HCT116 (cell line): ENCODE data around the gene TTC21B. TPM values are rescaled to one million over a fixed set of nuclear protein-coding genes. Genes with fewer than 3 reads are reported as not detected.

Source experiments
- ATAC-seq: fragments of 200-7000 bp; cut with Tn5 transposase; 2 replicates; pipeline ENCODE4 v1.9.1; 2020; ENCODE audit warnings: mild to moderate bottlenecking, moderate library complexity
- BruUV-seq: library from RNA; stranded (reverse); fragments of 400-500 nt; replicated peaks from 2 replicates; lab custom pipeline; 2021; lab: Mats Ljungman, UMichigan
- CTCF ChIA-PET: fragments of 300-600 bp; sonication (Branson Sonifier 250); formaldehyde crosslinking; loops from one replicate; lab custom pipeline; 2021; ENCODE audit warnings: antibody characterized with exemption; lab: Charles Lee
- POLR2A ChIA-PET: fragments of 300-600, 350-600 bp; sonication (Branson Sonifier 250); formaldehyde crosslinking; loops from one replicate; lab custom pipeline; 2021; ENCODE audit warnings: antibody characterized with exemption; lab: Charles Lee
- RAD21 ChIA-PET, 2 experiments: fragments of 300-600 bp; sonication (Branson Sonifier 250); formaldehyde crosslinking; loops; one replicate each; lab custom pipeline; 2023; ENCODE audit warnings: low total read pairs in 2 of 2; ENCODE audit not compliant: uncharacterized antibody in 2 of 2, unreplicated experiment in 2 of 2, low non-redundant PET in 1 of 2; lab: Charles Lee
- DNase-seq: peaks from one replicate; pipeline ENCODE4 v3.0.0-alpha.2; 2010; ENCODE audit warnings: low read depth, low spot score
- H2AFZ ChIP-seq: fragments of 200-600 bp; shearing (Covaris generic), sonication (generic); 2 replicates; pipeline ENCODE4 v1.6.1; 2017; ENCODE audit warnings: low read depth, mixed run types, mixed read lengths, antibody characterized with exemption, low read length; ENCODE audit not compliant: poor library complexity, severe bottlenecking
- H3K27ac ChIP-seq: 2 replicates; pipeline ENCODE4 v1.5.1; 2012; ENCODE audit warnings: low read depth, low read length
- H3K27me3 ChIP-seq: fragments of 200-600 bp; sonication (generic); 2 replicates; pipeline ENCODE4 v1.6.1; 2016; ENCODE audit warnings: mixed run types, low read length, mixed read lengths; ENCODE audit not compliant: insufficient read depth
- H3K36me3 ChIP-seq, 2 experiments: fragments of 200-500 bp in 1 of 2; fragments of 200-600 bp in 1 of 2; sonication (Bioruptor generic) in 1 of 2; sonication (generic) in 1 of 2; 2 replicates each; pipeline versions ENCODE4 v1.5.1 to v1.6.1; 2014 to 2016; ENCODE audit warnings: low read length in 2 of 2, inconsistent platforms in 1 of 2, mixed read lengths in 1 of 2, mixed run types in 1 of 2; ENCODE audit not compliant: insufficient read depth in 2 of 2, control insufficient read depth in 1 of 2
- H3K4me1 ChIP-seq, 2 experiments: fragments of 200-600 bp in 1 of 2; sonication (generic) in 1 of 2; 2 replicates each; pipeline versions ENCODE4 v1.5.1 to v1.6.1; 2012 to 2017; ENCODE audit warnings: low read length in 2 of 2, inconsistent platforms in 1 of 2, mild to moderate bottlenecking in 1 of 2, mixed read lengths in 1 of 2, mixed run types in 1 of 2, moderate library complexity in 1 of 2; ENCODE audit not compliant: insufficient read depth in 2 of 2, control insufficient read depth in 1 of 2
- H3K4me2 ChIP-seq: fragments of 200-600 bp; sonication (generic); 2 replicates; pipeline ENCODE4 v1.6.1; 2017; ENCODE audit warnings: mixed run types, low read length, mixed read lengths
- H3K4me3 ChIP-seq, 2 experiments: fragments of 200-600 bp in 1 of 2; sonication (generic) in 1 of 2; replicated peaks in 1 of 2; 2 replicates each; pipeline ENCODE4 v1.5.1; 2011 to 2016; ENCODE audit warnings: low read length in 2 of 2, control low read depth in 1 of 2, low read depth in 1 of 2, mild to moderate bottlenecking in 1 of 2, mixed read lengths in 1 of 2, mixed run types in 1 of 2
- H3K79me2 ChIP-seq: fragments of 200-600 bp; sonication (generic); 2 replicates; pipeline ENCODE4 v1.6.1; 2017; ENCODE audit warnings: mild to moderate bottlenecking, mixed run types, low read length, moderate library complexity, mixed read lengths; ENCODE audit not compliant: insufficient read depth
- H3K9ac ChIP-seq: fragments of 200-600 bp; sonication (generic); 2 replicates; pipeline ENCODE4 v1.6.1; 2016; ENCODE audit warnings: low read length, mixed read lengths
- H3K9me2 ChIP-seq: fragments of 200-600 bp; sonication (generic), shearing (Covaris generic); 2 replicates; pipeline ENCODE4 v1.6.1; 2017; ENCODE audit warnings: mixed run types, mild to moderate bottlenecking, moderate library complexity; ENCODE audit not compliant: insufficient read depth
- H3K9me3 ChIP-seq, 2 experiments: fragments of 200-500 bp in 1 of 2; fragments of 200-600 bp in 1 of 2; sonication (Bioruptor generic) in 1 of 2; sonication (generic) in 1 of 2; 2 replicates each; pipeline ENCODE4 v1.6.1; 2014 to 2017; ENCODE audit warnings: low read length in 2 of 2, mixed read lengths in 2 of 2, inconsistent platforms in 1 of 2, low read depth in 1 of 2, mild to moderate bottlenecking in 1 of 2, mixed run types in 1 of 2, moderate library complexity in 1 of 2; ENCODE audit not compliant: control insufficient read depth in 1 of 2, insufficient read depth in 1 of 2
- H4K20me1 ChIP-seq: fragments of 200-600 bp; sonication (generic), shearing (Covaris generic); 2 replicates; pipeline ENCODE4 v1.6.1; 2017; ENCODE audit warnings: mixed run types, mild to moderate bottlenecking, moderate library complexity; ENCODE audit not compliant: insufficient read depth
- ELF1 ChIP-seq: IDR thresholded peaks from 2 replicates; pipeline ENCODE4 v1.6.1; 2012; ENCODE audit warnings: low read depth, borderline replicate concordance
- JUND ChIP-seq: IDR thresholded peaks from 2 replicates; pipeline ENCODE4 v1.6.1; 2012
- SP1 ChIP-seq: IDR thresholded peaks from 2 replicates; pipeline ENCODE4 v1.6.1; 2012; ENCODE audit warnings: low read depth
- TCF7L2 ChIP-seq: IDR thresholded peaks from 2 replicates; pipeline ENCODE4 v1.7.0; 2011; ENCODE audit warnings: borderline replicate concordance, inconsistent platforms; ENCODE audit not compliant: insufficient read depth, insufficient read length; ENCODE audit errors: extremely low read depth
- ZFX ChIP-seq: fragments of 450-650 bp; IDR thresholded peaks from 2 replicates; pipeline ENCODE4 v1.6.1; 2017
- ZNF274 ChIP-seq: fragments of 200-500 bp; sonication (Bioruptor generic); IDR thresholded peaks from 2 replicates; pipeline ENCODE4 v1.6.1; 2014; ENCODE audit warnings: mild to moderate bottlenecking, low read depth, low read length, inconsistent platforms
- intact Hi-C: fragments of 100-400 bp; cut with micrococcal nuclease; formaldehyde crosslinking; loops from 2 replicates; pipeline ENCODE4 v1.10.0; 2022
- total RNA-seq: library from RNA; stranded (reverse); gene quantifications from one replicate; pipeline ENCODE4 v1.2.1, GENCODE V29; 2021; ENCODE audit not compliant: unreplicated experiment
- TF ChIP-seq, protein P1 (sequence below), 3 experiments: fragments of 200-600 bp in 1 of 3; sonication (generic) in 1 of 3; IDR thresholded peaks in 2 of 3; conservative IDR thresholded peaks in 1 of 3; 2 replicates each; pipeline ENCODE4 v1.5.1; 2012 to 2017; ENCODE audit warnings: low read depth in 2 of 3, low read length in 2 of 3, antibody characterized with exemption in 1 of 3, borderline replicate concordance in 1 of 3, control low read depth in 1 of 3, mild to moderate bottlenecking in 1 of 3, mixed read lengths in 1 of 3, mixed run types in 1 of 3, moderate library complexity in 1 of 3; ENCODE audit not compliant: insufficient read depth in 1 of 3
- TF ChIP-seq, protein P2 (sequence below): IDR thresholded peaks from 2 replicates; pipeline ENCODE4 v1.6.1; 2012
- TF ChIP-seq, protein P3 (sequence below): IDR thresholded peaks from 2 replicates; pipeline ENCODE4 v1.6.1; 2012; ENCODE audit warnings: low read depth
- TF ChIP-seq, protein P4 (sequence below): IDR thresholded peaks from 2 replicates; pipeline ENCODE4 v1.6.1; 2012

TTC21B gene
- total RNA-seq, 1 experiment from 2014 or later: 12.2 TPM

DNA sequence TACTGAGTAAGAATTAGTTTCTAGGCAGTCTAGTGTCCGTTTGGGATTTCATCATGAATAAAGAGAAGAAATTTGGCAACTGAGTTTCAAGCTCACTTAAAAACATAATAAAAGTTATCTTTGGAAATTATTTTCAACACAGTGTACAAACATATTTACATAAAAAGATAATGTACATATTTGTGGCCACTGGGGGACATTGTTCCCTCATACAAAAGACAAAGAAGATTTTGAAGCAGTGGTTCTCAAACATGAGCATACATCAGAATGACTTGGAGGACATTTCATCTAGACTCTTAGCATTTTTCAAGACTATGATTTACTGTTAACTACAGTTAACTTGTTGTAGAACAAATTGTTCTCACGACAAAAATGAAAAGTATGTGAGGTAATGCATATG is 15.7 kb upstream of the TTC21B start:
- RAD21 ChIA-PET: no interaction called here
- POLR2A ChIA-PET: no interaction called here
- H3K9ac ChIP-seq: no peak overlapping the region
- H3K4me3 ChIP-seq: no peak overlapping the region
- no peaks in the 10 kb centered on the region for H3K9me2 ChIP-seq
- intact Hi-C loops: no loop called here
- H3K27me3 ChIP-seq: peaks cover 18% of the 10 kb centered on the region; the same call in 1 of the 2 replicates
- H3K4me2 ChIP-seq: no peak overlapping the region
- no TSS peak for BruUV-seq
- H3K36me3 ChIP-seq: no peaks in the 10 kb centered on the region
- H2AFZ ChIP-seq: no peak overlapping the region
- TF ChIP-seq, protein P1, sequence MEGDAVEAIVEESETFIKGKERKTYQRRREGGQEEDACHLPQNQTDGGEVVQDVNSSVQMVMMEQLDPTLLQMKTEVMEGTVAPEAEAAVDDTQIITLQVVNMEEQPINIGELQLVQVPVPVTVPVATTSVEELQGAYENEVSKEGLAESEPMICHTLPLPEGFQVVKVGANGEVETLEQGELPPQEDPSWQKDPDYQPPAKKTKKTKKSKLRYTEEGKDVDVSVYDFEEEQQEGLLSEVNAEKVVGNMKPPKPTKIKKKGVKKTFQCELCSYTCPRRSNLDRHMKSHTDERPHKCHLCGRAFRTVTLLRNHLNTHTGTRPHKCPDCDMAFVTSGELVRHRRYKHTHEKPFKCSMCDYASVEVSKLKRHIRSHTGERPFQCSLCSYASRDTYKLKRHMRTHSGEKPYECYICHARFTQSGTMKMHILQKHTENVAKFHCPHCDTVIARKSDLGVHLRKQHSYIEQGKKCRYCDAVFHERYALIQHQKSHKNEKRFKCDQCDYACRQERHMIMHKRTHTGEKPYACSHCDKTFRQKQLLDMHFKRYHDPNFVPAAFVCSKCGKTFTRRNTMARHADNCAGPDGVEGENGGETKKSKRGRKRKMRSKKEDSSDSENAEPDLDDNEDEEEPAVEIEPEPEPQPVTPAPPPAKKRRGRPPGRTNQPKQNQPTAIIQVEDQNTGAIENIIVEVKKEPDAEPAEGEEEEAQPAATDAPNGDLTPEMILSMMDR (IDR thresholded peaks at IDR 0.05 in 2 of 3, conservative IDR thresholded peaks at IDR 0.05 in 1 of 3; ENCODE audit: borderline replicate concordance in 1 of 3, insufficient read depth in 1 of 3, low read depth in 2 of 3, low read length in 2 of 3): 0 out of 6 replicates have a peak, but pooled peaks of 1 of the 3 experiments have one; percentile 10
- TF ChIP-seq, protein P2, sequence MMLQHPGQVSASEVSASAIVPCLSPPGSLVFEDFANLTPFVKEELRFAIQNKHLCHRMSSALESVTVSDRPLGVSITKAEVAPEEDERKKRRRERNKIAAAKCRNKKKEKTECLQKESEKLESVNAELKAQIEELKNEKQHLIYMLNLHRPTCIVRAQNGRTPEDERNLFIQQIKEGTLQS: no peak
- H3K27ac ChIP-seq: no peak overlapping the region
- H3K9me3 ChIP-seq: no peaks in the 10 kb centered on the region
- H3K79me2 ChIP-seq: no peaks in the 10 kb centered on the region
- no peaks in the 10 kb centered on the region for H3K4me1 ChIP-seq
- DNase-seq (no peak), ATAC-seq (no peak)
- H4K20me1 ChIP-seq: no peaks in the 10 kb centered on the region
- CTCF ChIA-PET: no interaction called here

DNA sequence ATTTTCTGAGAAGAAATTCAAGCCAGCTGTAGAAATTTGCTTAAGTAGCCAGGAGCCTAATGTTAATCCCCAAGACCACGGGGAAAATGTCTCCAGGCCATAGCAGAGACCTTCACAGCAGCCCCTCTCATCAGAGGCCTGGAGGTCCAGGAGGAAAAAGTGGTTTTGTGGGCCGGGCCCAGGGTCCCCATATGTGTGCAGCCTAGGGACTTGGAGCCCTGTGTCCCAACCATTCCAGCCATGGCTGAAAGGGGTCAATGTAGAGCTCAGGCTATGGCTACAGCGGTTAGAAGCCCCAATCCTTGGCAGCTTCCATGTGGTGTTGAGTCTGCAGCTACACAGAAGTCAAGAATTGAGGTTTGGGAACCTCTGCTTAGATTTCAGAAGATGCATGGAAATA is 14.2 kb upstream of the TTC21B start:
- H3K9ac ChIP-seq: no peak overlapping the region
- H2AFZ ChIP-seq: no peak overlapping the region
- ChIA-PET RAD21 (no interaction called here), CTCF (no interaction called here), POLR2A (no interaction called here)
- peaks cover 18% of the 10 kb centered on the region; the same call in 1 of the 2 replicates for H3K27me3 ChIP-seq
- no peaks in the 10 kb centered on the region for H3K9me3 ChIP-seq
- no peak for ATAC-seq
- no peaks in the 10 kb centered on the region for H3K36me3 ChIP-seq
- no peak for DNase-seq
- intact Hi-C loops: no loop called here
- no peaks in the 10 kb centered on the region for H3K4me1 ChIP-seq
- no peaks in the 10 kb centered on the region for H3K9me2 ChIP-seq
- no peak overlapping the region for H3K4me3 ChIP-seq
- no peaks in the 10 kb centered on the region for H4K20me1 ChIP-seq
- no peak overlapping the region for H3K27ac ChIP-seq
- BruUV-seq: no TSS peak
- no peak overlapping the region for H3K4me2 ChIP-seq
- no peaks in the 10 kb centered on the region for H3K79me2 ChIP-seq
- TF ChIP-seq ZNF274 (no peak), TCF7L2 (no peak), SP1 (no peak), ZFX (no peak), JUND (no peak), ELF1 (no peak)
- TF ChIP-seq, protein P2: no peak
- TF ChIP-seq, protein P1 (IDR thresholded peaks at IDR 0.05 in 2 of 3, conservative IDR thresholded peaks at IDR 0.05 in 1 of 3; ENCODE audit: borderline replicate concordance in 1 of 3, insufficient read depth in 1 of 3, low read depth in 2 of 3, low read length in 2 of 3): no peak
- TF ChIP-seq, protein P3, sequence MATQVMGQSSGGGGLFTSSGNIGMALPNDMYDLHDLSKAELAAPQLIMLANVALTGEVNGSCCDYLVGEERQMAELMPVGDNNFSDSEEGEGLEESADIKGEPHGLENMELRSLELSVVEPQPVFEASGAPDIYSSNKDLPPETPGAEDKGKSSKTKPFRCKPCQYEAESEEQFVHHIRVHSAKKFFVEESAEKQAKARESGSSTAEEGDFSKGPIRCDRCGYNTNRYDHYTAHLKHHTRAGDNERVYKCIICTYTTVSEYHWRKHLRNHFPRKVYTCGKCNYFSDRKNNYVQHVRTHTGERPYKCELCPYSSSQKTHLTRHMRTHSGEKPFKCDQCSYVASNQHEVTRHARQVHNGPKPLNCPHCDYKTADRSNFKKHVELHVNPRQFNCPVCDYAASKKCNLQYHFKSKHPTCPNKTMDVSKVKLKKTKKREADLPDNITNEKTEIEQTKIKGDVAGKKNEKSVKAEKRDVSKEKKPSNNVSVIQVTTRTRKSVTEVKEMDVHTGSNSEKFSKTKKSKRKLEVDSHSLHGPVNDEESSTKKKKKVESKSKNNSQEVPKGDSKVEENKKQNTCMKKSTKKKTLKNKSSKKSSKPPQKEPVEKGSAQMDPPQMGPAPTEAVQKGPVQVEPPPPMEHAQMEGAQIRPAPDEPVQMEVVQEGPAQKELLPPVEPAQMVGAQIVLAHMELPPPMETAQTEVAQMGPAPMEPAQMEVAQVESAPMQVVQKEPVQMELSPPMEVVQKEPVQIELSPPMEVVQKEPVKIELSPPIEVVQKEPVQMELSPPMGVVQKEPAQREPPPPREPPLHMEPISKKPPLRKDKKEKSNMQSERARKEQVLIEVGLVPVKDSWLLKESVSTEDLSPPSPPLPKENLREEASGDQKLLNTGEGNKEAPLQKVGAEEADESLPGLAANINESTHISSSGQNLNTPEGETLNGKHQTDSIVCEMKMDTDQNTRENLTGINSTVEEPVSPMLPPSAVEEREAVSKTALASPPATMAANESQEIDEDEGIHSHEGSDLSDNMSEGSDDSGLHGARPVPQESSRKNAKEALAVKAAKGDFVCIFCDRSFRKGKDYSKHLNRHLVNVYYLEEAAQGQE: no peak
- TF ChIP-seq, protein P4, sequence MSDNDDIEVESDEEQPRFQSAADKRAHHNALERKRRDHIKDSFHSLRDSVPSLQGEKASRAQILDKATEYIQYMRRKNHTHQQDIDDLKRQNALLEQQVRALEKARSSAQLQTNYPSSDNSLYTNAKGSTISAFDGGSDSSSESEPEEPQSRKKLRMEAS: no peak
